ENCODE measurements around the gene IRF3.
"Not testable (repeated sequence)": the region's sequence is repeated elsewhere in the genome, so short reads cannot be mapped to it uniquely, and the experiment has no call there.

Gene IRF3

DNA sequence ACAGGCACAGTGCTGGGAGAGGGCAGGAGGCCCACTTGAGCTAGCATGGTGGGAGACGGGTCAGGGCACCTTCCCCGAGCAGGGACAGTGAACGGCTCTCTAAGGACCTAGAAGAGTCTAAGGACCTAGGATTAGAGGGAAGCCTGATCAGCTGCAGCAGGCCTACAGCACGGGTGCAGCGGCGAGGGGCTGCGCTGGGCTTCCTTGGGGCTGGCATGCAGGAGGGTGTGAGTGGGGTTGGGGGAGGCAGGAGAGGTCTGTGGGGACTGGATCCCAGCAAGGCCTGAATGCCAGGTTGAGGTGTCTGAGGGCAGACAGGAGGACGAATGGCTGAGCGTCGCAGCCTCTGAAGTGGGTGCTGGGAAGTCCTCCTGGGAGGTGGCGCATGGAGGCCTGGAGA is 20.1 kb downstream of the IRF3 start:
- no peak for DNase-seq (ENCODE audit: low read depth)

- DNase-seq (ENCODE audit: low read depth), result no peak
Observed at GRCh38 chr19:49643466-49643865, 22.2 kb downstream of the IRF3 start.

GRCh38 chr19:49642492-49643035 is 23.1 kb downstream of the IRF3 start:
- DNase-seq (ENCODE audit: low read depth), result no peak

GRCh38 chr19:49641688-49642491 is 23.8 kb downstream of the IRF3 start, which contains the start of gene SCAF1:
SCAF1 (plus strand) TSS chr19:49642209; CDS start chr19:49645027, 2,818 bp downstream.
- DNase-seq (ENCODE audit: low read depth), result peak; percentile 99

DNA sequence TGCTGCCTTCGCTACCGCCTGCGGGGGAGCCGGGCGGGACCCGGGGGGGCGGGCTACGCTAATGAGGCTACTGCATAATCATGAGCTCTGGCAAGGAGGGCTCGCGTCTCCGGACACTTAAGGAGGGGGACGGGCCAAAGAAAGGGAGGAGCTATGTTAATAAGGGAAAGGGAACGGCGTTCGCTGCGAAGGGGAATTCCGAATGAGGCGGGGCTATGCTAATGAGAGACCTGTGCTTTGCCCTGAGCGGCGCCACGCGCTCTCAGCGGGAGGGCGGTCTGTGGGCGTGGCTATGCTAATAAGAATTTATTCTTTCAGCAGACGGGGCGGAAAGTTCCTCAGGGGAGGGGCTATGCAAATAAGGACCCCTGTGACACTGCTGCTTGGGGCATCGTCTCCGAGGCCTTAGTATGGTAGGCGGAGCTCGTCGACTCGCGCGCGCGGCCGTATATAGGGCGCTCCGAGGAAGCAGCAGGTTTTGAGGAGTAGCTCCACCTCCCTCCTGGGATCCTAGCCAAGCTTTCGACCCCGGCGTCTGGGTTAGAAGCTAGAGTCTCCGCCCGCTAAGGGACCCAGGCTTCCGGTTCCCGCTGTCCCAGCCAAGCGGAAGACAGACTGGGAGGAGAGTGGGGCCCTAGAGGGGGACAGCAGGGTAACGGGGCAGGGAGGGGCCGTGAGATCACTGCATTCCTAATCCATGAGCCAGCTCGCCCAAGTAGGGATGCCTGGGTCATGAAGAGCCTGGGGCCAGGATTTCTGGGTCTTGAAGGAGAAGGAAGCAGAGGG is 25.4 kb downstream of the IRF3 start, which contains the start of gene RRAS:
TSS of gene RRAS (minus strand) at position 31 of the 786 bp plus-strand sequence. CDS start 45 bp downstream, outside the sequence.
- DNase-seq (ENCODE audit: low read depth), result peak; percentile 100

DNA sequence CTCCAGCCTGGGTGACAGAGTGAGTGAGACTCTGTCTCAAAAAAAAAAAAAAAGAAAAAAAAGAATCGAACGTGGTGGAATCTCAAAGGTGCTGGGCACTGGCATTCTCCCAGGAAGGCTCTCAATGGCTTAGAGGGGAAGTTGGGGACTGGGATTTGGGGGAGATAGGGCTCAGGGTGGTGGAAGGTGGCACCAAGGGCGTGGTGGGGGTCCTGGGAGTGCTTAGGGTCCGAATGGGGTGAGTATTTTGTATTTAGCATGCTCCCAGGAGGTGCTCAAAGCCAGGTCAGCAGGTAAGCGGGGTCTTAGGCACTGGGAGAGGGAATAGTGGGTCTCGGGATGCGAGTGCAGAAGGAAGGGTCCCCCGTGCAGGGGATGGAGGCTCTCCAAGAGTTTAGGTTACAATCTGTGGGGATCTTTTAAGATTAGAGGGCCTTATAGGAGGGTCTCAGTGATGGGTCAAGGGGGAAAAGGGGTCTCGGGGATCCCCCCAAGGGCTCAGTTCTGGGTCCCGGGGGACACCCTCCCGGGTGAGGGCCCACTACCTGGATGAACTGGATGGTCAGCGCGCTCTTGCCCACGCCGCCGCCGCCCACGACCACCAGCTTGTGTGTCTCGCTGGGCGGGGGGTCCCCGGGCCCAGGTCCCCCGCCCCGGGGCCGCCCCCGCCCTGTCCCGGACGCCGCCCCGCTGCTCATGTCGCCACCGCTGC is 26.1 kb downstream of the IRF3 start:
- DNase-seq (ENCODE audit: low read depth), result no peak

DNA sequence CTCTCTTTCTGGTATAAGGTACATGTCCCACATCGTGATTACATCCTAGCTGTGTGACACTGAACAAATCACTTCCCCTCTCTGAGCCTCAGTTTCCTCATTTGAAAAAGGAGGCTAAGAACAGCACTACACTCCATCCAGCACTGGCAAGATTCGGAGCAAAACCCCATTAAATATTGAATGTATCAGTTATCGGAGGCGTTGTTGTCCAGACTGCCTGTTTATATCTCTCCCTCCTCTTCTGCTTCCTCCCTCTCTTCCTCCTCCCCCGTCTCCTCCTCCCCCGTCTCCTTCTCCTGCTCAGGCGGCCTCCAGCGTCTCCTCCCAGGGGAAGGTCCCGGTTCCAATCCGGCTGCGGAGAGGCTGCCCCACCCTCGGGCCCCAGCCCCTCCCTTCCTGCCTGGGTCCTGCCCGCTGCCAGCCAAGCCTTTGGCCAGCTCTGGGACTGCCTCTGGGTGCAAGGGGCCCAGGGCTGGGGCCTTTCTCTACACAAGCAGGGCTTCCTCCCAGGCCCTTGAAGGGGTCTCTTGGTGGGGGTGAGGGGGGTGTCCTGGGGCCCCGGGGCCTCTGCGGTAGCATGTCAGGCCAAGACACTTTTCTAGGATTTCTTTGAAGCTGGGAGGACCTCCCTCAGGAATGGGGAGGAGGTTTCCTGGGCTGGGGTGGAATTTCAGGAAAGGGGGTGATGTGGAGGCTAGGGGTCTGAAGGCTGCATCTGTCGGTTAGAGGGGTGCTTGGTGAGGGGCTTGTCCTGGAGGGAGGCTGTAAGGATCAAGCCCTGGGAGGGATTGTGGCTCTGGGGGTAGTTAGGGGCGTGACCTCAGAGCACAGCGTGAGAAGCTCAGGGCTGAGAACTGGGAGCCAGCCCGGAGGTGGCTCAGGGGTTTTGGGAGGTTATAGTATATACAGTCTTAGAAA is 27.6 kb downstream of the IRF3 start:
- peak; percentile 75 for DNase-seq (ENCODE audit: low read depth)

- no peak for DNase-seq (ENCODE audit: low read depth)
Observed at GRCh38 chr19:49636233-49636932, 29.3 kb downstream of the IRF3 start.

DNA sequence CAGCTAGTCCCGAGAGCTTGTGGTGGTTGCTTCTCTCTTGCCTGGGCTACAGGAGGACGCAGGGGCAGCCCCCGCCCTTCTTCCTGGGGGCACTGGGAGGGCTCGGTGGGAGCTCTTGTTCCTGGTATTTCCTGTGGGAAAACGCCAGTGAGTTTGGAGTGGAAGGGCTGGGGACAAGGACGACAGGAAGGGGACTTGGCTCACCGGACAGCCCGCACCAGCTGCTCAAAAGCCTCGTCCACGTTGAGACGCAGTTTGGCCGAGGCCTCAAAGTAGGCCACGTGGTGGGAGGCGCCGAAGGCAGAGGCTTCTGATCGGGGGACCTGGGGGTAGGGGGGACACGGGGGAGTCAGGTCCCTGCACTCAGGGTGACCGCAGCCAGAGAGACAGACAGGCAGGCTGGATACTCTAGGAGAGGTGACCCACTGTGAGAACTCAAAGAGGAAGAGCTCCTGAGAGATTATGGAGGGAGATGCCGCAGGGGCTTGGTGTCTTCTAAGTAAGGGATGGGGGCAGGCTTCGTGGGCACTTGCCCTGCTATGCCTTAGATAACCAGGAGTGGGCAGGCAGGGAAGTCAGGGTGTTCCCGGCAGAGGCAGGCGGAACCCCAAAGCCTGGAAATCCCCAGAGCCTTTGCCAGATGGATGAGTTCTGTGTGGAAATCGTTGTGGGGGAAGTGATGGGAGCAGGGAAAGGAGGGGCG is 30.0 kb downstream of the IRF3 start:
- no peak for DNase-seq (ENCODE audit: low read depth)

- DNase-seq (ENCODE audit: low read depth), result not testable (repeated sequence)
Observed at GRCh38 chr19:49633273-49633672, 32.4 kb downstream of the IRF3 start.

DNA sequence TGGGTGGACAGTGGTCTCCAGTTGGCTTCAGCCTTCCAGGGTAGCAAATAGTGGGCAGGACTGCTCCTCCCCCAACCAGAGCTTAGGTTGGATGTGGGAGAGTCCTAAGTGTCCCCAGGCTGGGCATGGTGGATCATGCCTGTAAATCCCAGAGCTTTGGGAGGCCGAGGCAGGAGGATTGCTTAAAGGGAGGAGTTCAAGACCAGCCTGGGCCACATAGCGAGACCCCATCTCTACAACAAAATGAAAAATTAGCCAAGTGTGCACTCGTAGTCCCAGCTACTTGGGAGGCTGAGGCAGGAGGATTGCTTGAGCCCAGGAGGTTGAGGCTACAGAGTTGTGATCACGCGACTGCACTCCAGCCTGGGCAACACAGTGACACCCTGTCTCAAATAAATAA is 33.1 kb downstream of the IRF3 start:
- DNase-seq (ENCODE audit: low read depth), result no peak

DNA sequence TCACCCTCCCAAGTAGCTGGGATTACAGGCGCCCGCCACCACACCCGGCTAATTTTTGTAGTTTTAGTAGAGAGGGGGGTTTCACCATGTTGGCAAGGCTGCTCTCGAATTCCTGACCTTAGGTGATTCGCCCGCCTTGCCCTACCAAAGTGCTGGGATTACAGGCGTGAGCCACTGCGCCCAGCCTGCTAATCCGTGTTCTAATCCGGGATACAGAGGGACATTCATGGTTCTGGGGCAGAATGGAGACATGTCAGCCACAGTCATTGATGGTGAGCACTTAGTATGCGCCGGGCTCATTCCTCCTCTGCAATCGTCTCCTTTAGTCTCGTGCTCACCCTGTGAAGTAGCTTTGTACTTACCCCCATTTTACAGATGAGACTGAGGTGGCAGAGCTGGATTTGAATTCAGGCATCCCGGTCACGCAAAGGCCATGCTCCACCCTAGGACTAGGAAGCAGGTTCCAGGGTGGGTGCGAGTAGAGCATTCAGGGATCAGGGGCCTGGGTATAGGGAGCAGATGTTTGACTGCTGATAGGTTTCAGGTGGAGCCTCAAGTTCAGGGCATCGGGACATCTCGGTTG is 34.0 kb downstream of the IRF3 start:
- no peak for DNase-seq (ENCODE audit: low read depth)

- DNase-seq (ENCODE audit: low read depth), result no peak
Observed at GRCh38 chr19:49631014-49631588, 34.6 kb downstream of the IRF3 start.

- DNase-seq (ENCODE audit: low read depth), result no peak
Observed at GRCh38 chr19:49629659-49630058, 36.0 kb downstream of the IRF3 start.

DNA sequence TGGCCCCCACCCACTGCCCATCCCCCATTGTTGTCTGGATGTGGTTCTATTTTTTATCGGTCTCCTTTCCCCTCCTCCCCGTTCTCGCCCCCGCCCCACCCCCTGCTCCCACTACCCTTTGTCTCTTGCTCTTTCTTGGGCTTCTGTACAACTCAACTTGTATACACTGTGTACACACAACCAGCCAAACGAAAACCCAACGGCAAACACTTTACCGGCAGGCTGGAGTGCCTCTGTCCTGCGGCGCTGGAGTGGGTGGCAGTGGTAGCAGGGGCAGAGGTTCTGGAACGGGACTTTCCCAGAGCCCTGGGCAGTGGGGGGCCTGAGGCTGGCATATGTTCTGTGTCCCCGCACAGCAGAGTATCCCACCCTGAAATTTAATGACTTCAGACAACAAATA is 39.4 kb downstream of the IRF3 start:
- DNase-seq (ENCODE audit: low read depth), result no peak

DNA sequence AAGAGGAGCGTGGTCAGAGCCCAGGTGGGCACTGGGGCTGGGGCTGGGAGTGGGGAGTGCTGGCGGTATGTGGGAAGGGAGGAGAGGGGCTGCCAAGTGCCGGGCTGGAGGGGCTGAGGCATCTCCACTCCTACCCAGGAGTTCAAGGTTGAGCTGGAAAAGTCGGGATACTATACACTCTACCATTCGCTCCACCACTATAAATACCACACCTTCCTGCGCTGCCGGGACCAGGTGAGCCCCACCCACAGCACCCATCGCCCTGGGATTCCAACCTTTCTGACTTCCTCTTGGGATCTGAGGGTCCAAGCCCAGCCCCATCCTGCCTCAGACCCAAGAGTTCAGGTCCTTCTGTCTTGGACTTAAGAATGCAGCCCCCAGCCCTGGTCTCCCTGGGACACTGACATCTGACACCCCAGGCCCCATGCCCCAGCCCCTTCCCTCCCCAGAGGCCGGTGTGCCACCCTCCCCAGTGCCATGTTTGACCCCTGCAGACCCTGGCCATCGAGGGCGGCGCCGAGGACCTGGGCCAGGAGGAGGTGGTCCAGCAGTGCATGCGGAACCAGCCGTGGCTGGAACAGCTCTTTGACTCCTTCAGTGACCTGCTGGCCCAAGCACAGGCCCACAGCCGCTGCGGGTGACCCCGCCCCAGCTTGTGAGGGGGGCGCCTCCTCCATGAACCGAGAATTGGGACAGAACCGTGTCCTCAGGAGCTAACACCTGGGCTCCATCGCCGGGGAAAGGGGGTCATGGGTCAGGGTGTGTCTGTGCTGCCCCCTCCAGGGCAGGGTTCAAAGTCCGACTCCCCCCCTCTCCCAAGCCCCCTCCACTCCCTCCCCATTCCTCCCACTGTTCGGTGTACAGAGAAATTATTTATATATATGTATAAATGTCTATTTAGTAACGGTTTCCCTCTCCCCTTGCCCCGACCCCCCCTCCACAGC is 40.4 kb downstream of the IRF3 start:
- DNase-seq (ENCODE audit: low read depth), result no peak

- DNase-seq (ENCODE audit: low read depth), result not testable (repeated sequence)
Observed at GRCh38 chr19:49617860-49618259, 47.8 kb downstream of the IRF3 start.

GRCh38 chr19:49616945-49617344 is 48.7 kb downstream of the IRF3 start:
- no peak for DNase-seq (ENCODE audit: low read depth)

Data from CMK (cell line).